Measurements from ENCODE around the gene CCNB2.

DNA sequence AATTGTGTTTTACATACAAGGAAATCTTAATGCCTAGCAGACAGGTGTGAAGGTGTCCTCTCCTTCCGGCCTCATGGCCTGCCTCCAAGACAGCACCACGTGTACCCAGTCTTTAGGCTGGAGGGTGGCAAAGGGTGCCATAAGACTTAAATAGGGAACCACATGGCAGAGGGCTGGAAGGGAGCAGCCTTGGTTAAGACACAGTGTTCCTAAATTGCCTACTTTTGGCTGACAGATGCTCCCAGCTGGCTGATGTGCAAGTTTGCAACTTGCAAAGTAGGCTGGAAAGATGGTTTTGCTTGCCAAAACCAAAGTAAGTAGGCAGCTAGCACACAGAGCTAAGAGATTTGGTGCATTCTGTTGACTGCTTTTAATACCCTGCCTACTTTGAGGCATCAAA lies 45.2 kb downstream of the CCNB2 start:
- TF ChIP-seq, protein P1, sequence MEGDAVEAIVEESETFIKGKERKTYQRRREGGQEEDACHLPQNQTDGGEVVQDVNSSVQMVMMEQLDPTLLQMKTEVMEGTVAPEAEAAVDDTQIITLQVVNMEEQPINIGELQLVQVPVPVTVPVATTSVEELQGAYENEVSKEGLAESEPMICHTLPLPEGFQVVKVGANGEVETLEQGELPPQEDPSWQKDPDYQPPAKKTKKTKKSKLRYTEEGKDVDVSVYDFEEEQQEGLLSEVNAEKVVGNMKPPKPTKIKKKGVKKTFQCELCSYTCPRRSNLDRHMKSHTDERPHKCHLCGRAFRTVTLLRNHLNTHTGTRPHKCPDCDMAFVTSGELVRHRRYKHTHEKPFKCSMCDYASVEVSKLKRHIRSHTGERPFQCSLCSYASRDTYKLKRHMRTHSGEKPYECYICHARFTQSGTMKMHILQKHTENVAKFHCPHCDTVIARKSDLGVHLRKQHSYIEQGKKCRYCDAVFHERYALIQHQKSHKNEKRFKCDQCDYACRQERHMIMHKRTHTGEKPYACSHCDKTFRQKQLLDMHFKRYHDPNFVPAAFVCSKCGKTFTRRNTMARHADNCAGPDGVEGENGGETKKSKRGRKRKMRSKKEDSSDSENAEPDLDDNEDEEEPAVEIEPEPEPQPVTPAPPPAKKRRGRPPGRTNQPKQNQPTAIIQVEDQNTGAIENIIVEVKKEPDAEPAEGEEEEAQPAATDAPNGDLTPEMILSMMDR (IDR thresholded peaks at IDR 0.05) = no peak
- TF ChIP-seq POLR2A (IDR thresholded peaks at IDR 0.05) = no peak

Data from thyroid gland (tissue), 4 donors.